Fibroblast of the conjunctiva (primary cell): Measurements from ENCODE around the gene ADAMTS12.

Experiments used
- DNase-seq: peaks from one replicate; pipeline ENCODE4 v3.0.0-alpha.2; 2010; ENCODE audit warnings: low read depth

Gene ADAMTS12

DNA sequence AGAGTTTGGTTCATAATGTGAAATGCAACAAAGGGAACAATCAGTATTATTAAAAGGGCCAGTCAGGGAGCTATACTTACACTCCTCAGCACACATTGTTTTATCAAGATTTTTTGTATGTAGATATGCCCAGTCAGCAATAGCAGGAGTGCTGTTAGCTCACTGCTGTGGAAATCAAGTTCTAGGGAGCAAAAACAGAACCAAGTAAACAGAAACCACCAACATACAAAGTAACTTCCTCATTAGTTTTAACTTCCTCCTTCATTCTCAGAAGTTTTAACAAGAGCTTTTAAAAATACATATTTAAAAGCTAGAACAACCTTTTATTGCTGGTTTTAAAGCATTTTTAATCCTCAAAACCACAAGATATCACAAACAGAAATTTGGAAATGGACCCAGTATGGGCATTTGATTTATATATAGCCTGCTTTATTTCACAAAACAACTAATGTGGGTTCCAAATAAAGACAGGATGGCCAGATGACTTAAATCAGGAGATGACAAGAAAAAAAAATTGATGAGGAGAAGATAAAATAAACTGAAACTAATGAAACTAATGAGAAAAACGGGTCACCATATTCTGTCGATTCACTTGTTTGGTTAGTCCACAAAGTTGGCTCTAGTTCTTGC lies 178.5 kb downstream of the ADAMTS12 start:
- no peak for DNase-seq

DNA sequence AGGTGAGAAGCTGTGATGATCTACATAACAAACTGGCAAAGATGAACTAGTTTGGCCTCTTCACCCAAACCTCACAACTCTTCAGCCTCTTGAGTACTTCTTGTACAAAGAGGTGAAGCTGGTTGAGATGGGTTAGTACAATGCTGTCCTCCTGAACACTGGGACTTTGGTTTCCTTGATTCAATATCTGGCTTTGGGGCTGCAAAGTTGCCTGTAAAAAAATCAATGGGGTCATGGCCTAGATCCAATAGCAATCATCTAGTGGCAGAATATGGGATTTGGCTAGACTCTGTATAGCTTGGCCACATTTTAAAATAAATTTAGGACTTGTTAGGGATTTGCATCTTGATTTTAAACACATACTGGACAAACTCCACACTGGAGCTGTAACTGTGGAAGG lies 179.1 kb downstream of the ADAMTS12 start:
- no peak for DNase-seq

DNA sequence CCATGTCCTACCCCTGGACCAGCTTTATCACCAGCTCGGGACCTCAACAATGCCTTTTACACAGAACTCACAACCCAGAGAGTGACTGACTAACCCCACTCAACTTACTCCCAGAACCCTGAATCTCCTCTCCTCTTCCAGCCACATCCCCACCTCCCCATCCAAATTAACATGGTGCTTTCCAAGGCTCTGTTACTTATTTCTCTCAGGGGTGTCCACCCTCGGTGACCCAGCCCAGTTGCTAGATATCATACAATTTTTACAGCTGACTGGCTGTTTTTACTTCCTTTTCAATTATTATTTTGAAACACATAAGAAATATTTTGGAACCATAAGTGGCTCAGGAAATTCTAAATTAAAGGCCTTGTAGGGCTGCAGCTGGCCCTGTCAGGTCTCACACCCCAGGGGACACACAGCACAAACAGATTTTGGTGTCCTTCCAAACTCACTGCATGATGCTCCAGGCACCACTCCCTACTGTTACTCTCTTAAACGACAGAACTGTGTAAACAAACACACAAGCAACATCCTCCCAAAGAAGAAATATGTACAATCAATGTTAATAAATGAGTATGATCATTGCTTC lies 180.6 kb downstream of the ADAMTS12 start:
- no peak for DNase-seq

DNA sequence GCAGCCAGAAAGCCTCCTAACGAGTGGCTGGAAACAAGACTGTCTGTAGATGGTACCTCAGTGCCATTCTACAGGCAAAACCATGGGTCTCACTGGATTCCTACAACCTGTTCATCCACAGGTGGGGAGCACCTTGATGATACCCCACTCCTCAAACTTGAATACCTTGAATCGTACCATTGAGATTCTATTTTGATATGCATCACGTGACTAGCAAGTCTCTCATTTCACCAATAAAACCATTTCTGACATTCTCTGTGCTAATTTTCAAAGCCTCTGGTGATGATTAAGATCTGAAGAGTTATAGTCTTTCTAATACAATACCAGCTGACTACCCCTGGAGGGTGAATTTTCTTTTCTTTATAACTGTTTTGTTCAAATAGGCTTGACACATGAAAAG lies 188.9 kb downstream of the ADAMTS12 start:
- DNase-seq, result no peak

DNA sequence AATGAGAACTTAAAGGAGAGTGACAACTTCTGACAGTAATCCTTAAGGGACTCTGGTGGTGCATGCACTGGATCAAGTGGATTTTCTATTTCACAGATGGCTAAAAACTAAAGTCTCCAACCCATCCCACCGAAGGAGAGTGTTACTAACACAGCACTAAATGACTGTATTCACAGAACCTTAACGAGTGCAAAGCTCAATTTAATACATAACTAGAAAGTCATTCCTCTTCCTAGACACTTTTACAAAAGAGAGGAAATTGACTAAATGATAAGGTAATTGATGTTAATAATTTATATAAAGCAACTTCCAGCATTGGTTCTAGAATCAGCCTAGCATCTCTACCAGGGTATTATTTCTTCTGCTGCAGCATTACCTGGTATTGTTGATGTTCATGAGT lies 189.8 kb downstream of the ADAMTS12 start:
- no peak for DNase-seq

DNA sequence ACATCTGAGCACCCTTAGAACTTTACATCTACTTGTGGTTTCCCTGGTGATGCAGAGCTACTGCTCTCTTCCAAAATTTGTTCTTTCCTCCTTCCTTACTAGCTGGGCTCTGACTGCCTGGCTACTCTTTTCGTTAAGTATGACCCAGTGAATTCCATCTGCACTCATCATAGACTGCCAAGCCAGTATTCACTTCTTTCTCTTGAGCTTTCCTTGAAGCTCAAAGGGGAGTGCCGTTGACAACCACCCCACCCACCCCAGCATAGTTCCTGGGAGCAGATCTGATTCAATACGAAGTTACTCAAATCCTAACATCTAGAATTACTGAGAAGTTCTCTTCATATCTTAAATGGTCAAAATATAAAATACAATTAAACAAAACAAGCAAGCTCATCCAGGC lies 190.5 kb downstream of the ADAMTS12 start:
- no peak for DNase-seq

DNA sequence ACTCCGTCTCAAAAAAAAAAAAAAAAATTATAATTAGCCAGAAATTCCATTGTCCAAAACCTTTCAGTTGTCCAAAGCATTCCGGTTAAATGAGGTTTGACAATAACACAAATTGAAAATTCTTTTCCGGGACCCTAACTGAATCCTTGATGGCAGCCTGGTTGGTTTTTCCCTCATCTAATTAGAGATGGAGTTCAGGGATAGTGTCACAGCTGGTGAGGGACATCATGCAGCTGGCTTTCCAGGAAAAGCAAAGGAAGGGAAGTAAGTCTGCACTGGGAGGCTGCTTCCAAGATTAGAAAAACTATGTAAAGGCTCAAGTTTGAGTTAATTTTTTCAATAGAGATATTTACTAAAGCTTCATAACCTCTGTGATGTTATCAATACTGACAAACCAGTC lies 195.4 kb downstream of the ADAMTS12 start:
- DNase-seq, result no peak

DNA sequence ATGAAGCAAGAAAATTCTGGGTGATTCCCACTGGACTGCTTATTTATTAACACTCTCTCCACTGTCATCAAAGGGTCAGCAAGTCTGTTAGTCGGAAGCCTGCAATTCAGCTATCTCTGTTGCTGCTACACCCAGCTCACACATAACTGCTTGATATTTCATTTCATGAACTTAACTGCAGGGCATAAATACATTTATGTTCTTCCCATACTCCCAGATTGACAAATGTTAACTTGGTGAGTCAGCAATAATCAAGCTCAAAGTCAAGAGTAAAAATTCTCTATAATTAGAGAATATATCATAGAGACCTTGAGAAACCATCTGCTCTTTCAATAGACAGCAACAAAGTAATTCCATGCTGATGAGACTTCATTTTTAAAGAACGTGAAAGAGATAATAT lies 198.8 kb downstream of the ADAMTS12 start:
- no peak for DNase-seq

DNA sequence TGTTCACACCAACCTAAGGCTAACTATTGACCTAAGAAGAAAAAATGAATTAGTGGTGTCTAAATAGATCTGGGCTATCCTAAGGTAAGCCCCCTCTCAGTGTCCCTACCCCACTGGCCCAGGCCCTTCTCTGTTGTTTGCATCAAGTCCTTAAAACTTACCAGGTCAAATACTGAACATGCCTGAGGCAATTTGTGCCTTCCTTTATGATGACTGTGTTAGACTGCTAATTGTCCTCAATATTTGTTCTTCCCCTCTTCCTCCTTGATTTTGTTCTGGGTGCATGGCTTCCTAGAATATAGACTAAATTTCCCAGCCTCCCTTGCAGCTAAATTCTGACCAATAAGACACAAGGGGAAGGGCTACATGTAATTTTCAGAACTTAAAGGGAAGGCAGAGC lies 199.9 kb downstream of the ADAMTS12 start:
- DNase-seq, result no peak

DNA sequence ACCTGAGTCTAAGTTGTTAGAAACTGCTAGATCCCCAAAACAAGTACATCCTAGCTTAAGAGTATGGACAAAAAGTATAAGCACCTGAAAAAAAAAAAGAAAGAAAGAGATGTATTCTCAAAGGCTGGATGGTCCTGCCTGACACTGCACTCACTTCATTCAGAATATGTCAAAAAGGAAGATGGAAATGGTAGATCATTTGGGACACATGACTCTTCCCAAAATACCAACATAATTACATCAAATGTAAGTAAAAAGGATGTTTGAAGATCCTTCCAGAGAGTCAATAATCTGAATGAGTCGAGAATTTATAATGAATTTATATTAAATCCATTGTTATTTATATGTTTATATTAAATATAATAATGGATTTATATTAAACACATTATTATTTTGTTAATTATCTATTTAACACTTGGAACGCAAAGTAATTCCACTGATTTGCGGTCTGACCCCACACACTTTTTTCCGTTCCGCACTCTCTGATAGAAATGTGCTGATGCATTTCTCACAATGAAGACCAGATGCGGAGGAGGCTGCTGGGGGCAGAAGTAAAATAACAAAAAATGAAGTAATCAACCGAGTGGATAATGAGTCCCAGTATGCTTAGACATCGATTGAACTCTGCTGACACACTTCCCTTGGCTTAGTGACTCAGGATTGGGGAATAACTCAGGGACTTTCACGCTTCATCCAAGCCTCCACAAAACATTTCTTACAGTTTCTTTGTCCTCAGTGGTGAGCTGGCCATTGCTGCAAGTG lies 201.2 kb downstream of the ADAMTS12 start:
- peak; percentile 78 for DNase-seq

DNA sequence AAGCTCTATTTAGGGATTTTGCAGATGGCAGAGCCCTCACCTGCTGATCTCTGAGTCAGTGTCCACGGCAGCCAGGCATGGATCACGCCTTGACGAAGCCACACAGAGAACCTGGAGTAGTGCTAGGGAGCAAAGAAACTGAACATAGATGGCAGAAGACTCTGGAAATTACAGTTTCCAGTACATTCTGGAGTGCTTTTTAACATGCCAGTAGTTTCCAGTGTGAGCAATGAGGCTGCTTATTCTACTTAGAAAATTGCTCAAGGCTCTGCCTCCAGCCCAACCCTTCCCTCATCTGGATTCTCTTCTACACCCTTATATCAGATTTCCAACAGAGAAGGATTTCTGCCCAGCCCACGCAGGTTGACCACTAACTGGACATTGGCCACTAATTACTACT lies 203.3 kb downstream of the ADAMTS12 start:
- DNase-seq, result no peak

DNA sequence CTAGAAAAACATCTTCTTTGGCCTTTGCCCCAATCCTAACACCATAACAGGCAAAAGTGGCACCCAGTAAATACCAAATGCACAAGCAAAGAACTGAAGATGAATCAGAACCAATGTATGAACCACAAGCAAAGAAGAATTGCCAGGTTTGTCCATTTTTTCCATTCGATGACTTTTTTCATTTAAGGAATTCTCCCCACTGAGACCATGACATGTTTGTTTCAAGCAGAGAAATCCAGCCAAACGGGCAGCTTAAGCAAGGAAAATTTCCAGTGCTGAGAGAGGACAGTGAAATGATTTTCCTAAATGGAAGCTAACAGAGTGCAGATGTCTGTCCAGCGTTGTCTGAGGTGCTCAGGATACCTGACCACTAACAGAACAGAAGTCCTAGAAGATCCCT lies 203.7 kb downstream of the ADAMTS12 start:
- no peak for DNase-seq

DNA sequence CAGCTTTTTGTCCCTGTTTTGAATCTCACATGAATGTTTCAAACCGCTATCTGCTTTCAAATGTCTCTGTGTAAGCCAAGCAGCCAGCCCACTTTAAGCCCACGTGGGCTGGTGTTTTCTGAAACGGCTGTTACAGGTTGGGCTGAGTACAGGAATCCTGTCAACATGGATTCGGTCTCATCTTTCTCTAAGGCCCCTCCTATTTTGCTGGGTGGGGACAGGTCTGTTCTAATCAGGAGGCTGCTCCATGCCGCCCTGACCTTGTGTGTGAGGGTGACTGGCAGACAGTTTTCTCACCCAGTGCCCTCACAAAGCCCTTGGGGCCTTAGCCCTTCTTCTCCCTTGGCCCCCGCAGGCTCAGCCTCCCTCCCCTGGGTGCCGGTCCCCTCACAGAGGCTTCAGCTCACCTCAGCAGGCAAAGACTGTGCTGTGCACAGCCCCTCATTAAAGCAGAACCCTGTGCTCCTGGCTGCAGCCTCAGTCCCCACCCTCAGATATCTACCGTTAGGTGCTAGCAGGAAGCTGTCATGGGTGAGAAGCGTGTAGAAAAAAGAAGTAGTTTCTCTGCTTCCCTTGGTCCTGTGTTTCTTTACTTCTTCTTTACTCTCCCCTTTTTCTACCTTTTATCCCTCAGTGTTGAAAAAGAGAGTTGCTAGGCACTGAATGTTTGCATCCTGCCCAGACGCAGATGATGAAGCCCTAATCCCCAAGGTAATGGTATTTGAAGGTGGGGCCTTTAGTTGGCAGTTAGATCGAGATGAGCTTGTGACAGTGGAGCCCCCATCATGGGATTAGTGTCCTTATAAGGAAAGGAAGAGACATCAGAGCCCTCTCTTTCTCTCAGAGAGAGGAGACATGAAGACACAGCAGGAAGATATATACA lies 205.7 kb downstream of the ADAMTS12 start:
- DNase-seq, result no peak

DNA sequence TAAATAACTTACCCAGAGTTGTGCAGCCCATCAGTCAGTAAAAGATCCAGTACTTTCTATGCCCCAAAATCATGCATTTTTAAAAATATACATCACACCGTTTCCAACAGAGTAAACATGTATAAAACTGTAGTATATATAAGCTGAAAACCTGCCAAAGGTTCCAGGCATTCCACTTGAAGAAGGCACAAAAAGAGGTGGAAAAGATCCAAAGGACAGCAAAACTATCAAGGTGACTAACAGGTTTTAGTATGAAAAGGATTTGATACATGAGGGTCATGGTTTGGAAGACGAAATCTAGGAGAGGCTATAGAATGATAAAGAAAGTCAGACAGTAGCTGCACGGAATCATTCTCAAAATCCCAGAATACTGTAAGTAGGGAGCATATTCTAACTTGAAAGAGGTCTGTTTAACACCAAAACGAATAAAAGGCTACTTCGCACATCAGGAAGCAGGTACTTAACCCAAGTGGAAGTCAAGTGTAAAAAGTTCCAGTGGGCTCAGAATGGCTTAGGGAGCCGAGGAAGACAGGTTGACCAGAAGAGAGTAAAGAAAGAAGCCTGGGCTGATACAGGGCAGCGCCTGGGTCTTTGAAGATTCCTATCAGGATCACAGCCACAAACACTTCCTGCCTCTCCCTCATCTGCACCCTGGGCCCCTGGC lies 207.2 kb downstream of the ADAMTS12 start:
- no peak for DNase-seq

DNA sequence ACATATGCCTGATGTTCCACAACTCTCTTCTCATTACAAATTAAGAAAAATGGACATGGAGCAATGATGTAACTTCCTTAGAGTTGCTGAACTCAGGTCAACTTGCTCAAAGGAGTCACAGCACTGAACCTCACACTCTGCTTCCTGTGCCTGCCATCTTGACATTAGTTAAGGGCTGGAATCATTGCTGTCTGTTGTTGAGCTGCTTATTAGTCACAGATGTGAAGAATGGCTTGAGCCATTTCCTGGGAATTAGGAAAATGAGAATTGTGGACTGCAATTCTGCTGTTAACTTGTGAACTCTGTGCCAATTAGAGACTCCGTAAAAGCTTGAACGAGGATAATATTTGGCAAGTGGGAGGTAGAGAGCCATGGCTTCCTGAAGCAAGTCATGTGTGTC lies 212.0 kb downstream of the ADAMTS12 start:
- DNase-seq, result no peak

DNA sequence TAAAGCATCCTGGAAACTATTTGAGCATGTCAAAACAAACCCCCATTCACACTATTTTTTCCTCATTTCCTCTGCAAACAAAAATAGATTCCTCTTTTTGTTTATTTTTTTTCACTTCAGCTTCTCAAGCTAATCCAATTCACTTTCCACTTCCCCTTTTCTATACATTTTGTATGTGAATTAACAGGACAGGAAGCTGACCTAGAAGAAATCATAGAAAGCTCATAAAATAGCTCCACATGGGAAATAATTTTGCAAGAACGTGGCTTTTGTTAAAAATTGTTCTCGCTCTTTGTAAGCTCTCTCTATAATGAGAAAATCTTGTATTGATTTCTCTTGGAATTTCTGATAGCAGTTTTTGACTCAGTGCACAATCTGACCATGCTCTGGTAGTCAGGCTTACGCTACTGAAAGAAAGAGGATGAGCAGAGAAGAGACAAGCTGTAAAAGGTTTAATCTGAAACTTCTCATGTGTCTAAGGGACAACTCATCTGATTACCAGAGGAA lies 215.8 kb downstream of the ADAMTS12 start:
- DNase-seq, result no peak

DNA sequence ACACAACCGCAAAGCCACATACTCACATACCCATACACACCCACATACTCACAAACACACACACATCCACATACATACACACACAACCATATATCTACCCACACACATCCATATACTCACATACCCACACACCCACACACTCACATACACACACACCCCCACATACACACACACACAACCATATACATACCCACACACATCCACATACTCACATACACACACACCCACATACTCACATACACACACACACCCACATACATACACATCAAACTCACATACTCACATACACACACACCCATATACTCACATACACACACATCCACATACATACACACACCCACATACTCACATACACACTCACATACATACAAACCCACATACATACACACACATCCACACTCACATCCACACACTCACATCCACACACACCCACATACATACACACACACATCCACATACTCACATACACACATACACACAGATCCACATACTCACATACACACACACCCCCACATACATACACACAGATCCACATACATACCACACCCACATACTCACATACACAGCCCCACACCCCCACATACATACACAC lies 220.0 kb downstream of the ADAMTS12 start:
- no peak for DNase-seq

DNA sequence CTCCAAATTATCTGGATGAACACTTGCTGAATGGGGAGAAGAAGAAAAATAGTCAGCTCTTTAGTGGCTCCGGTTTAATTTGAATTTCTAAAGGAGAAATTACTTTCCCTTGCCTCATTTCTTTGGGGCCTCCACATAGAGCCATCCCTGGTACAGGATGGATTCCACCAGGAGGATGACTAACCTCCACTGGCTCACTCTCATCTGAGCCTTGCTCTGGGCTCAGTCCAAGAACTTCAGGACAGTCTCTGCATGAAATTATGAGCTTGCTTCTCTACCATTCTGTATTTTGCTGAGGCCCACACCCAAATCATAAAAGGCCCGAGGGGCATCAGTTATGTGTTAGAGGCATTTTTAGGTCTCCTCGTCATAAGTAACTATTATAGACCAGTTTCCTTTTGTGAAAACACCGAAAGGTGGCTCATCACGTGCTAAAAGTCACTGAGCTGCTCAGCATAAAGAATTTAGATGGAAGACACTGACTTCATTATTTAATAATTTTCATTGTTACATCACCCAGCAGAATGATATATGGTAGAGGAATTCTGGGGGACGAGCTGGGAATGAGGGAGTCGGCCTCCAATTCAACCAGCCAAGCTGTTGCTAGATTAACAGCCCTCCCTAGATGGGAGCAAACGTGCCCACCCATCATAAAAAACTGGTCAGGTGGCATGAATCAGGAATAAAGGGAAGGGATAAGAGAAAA lies 228.9 kb downstream of the ADAMTS12 start:
- DNase-seq, result no peak

DNA sequence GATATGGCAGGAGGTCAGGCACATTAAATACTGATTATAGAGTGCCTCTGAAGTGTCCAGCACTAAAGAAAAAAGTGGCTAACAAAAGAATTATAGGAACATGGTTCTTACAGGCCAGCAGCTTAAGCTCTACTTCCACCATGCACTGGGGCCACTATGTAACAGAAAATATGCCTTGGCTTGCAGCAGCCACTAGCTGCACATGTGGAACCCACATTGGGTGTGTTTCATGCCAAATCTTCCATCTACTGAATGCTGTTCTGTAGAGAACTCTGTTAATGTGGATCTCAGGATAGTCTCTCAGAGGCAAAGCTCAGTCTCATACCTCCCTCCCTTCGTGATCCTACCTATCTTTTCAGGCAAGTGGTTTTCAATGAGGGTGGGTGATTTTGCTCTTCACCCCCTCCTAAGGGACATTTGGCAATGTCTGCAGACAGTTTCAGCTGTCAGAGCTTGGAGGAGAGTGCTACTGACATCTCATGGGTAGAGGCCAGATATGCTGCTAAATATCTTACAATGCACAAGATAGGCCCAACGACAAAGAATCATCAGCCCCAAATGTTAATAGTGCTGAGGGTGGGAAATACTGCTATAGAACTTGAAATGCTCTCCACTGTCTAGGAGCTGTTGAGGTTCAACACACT lies 232.1 kb downstream of the ADAMTS12 start:
- DNase-seq, result peak; percentile 24

DNA sequence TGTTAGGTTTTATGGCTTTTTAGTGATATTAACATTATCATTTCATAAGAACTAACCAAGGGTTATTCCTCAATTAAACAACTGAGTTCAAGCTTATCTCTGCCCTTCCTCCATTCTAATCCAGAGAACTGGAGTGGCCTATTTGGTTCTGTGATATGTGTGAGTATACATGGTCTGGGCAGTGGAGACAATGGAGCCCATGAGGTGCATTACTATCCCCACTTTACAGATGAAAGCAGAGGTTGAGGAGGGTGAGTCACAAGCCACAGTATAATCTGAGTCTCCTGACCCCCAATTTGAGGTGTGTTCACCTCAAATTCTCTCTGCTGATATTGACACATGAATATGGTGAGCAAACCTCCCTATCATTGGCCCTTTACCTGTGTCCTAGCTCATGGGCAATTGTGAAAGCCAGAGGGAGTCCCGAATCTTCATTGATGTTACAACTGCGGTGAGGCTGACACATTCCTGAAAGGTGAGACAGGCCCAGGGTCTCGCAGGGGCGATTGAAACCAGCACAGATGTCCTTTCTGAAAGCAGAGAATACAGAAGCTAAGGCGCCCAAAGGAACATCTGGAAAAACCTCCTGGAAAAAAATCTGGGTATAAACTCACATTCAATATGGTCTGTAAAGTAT lies 233.9 kb downstream of the ADAMTS12 start:
- DNase-seq, result no peak
